ENCODE data around the gene GFER. TPM values are rescaled to one million over a fixed set of nuclear protein-coding genes. Genes with fewer than 3 reads are reported as not detected.

Gene GFER
- total and polyA plus RNA-seq, 4 donors: 7.4 to 28.4 (median 15.1) TPM

DNA sequence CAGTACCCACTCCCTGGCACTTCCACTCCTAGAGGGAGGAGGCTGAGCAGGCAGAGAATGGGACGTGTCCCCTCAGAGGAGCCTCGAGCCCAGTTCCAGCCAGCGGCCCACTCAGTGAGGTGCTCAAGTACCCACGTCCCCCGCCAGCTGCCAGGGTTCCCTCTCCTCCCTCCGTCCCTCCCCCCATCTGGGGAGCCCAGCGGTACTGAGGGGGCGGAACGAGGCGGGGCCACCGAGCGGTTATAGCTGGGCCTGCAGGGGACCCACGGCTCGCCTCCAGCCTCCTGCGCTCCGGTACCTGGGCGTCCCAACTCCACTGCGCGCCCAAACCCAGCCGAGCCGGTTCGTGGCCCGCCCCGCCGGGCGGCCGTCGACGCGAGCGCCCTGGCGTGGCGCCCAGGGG is 35.5 kb downstream of the GFER start, which contains the start of gene NPW:
Gene NPW, plus strand, starts transcription at position 268 of the 403 bp plus-strand sequence.
- no peaks in the 10 kb centered on the region for H3K36me3 ChIP-seq (ENCODE audit: control insufficient read depth in 4 of 4, insufficient read depth in 3 of 4, low read depth in 1 of 4, low read length in 3 of 4)
- DNase-seq (ENCODE audit: low spot score): no peak
- 5% methylated on average over 33 of the region's 33 CpGs for WGBS
- peaks cover 20 to 34% (median 24%) of the 10 kb centered on the region in 4 donors for H3K4me1 ChIP-seq (ENCODE audit: control insufficient read depth in 4 of 4, insufficient read depth in 4 of 4, low read length in 3 of 4)
- H3K9ac ChIP-seq (ENCODE audit: low read depth in 1 of 2, low read length in 2 of 2): no peak within 1 kb of the TSS
- no peaks in the 10 kb centered on the region for H3K9me3 ChIP-seq (ENCODE audit: control insufficient read depth in 4 of 4, low read length in 3 of 4)
- no peak within 1 kb of the TSS for H3K27ac ChIP-seq (ENCODE audit: low read depth in 1 of 2, low read length in 2 of 2)
- TF ChIP-seq RAD21 (IDR thresholded peaks at IDR 0.05): no peak
- TF ChIP-seq, protein P1, sequence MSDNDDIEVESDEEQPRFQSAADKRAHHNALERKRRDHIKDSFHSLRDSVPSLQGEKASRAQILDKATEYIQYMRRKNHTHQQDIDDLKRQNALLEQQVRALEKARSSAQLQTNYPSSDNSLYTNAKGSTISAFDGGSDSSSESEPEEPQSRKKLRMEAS (IDR thresholded peaks at IDR 0.05): no peak
- no peak for TF ChIP-seq FOXA1 (IDR thresholded peaks at IDR 0.05)
- TF ChIP-seq HNF4G (IDR thresholded peaks at IDR 0.05): no peak
- TF ChIP-seq FOXA2 (IDR thresholded peaks at IDR 0.05): no peak
- TF ChIP-seq JUND (IDR thresholded peaks at IDR 0.05): no peak
- peak within 1 kb of the TSS in 1 of 3 donors; percentile 28 for H3K4me3 ChIP-seq (ENCODE audit: low read depth in 1 of 3, low read length in 3 of 3)
- H3K27me3 ChIP-seq (ENCODE audit: control insufficient read depth in 4 of 4, insufficient read depth in 4 of 4, low read length in 3 of 4): no peaks in the 10 kb centered on the region

DNA sequence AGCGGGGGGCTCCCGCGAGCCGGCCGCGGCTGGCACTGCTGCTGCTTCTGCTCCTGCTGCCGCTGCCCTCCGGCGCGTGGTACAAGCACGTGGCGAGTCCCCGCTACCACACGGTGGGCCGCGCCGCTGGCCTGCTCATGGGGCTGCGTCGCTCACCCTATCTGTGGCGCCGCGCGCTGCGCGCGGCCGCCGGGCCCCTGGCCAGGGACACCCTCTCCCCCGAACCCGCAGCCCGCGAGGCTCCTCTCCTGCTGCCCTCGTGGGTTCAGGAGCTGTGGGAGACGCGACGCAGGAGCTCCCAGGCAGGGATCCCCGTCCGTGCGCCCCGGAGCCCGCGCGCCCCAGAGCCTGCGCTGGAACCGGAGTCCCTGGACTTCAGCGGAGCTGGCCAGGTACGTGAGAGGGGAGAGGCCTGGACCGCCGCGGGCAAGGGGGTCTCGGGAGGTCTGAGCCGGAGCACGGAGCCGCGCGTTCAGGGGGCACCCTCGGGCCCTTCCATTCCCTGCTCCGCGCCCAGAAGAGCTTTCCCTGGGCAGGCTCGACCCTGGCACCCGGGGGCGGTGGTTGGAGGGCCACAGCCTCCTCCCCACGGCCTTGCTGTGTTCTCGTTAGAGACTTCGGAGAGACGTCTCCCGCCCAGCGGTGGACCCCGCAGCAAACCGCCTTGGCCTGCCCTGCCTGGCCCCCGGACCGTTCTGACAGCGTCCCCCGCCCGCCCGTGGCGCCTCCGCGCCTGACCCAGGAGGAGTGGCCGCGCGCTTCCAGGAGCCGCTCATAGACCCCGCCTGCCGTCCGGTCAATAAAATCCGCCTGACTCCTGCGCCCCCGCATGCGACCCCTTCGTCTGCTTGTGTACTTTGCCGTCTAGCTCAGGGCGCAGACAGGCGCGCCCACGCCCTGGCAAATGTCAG is 36.2 kb downstream of the GFER start:
- Histone ChIP-seq H3K9me3 (ENCODE audit: control insufficient read depth in 4 of 4, low read length in 3 of 4) (no peaks in the 10 kb centered on the region), H3K27me3 (ENCODE audit: control insufficient read depth in 4 of 4, insufficient read depth in 4 of 4, low read length in 3 of 4) (no peaks in the 10 kb centered on the region), H3K27ac (ENCODE audit: low read depth in 1 of 2, low read length in 2 of 2) (no peak overlapping the region), H3K4me1 (ENCODE audit: control insufficient read depth in 4 of 4, insufficient read depth in 4 of 4, low read length in 3 of 4) (peaks cover 20 to 35% (median 24%) of the 10 kb centered on the region in 4 donors), H3K36me3 (ENCODE audit: control insufficient read depth in 4 of 4, insufficient read depth in 3 of 4, low read depth in 1 of 4, low read length in 3 of 4) (no peaks in the 10 kb centered on the region), H3K9ac (ENCODE audit: low read depth in 1 of 2, low read length in 2 of 2) (no peak overlapping the region), H3K4me3 (ENCODE audit: low read depth in 1 of 3, low read length in 3 of 3) (peak overlapping the region in 1 of 3 donors; percentile 28)
- no peak for DNase-seq (ENCODE audit: low spot score)
- WGBS: 2% methylated on average over 96 of the region's 96 CpGs
- TF ChIP-seq, protein P2, sequence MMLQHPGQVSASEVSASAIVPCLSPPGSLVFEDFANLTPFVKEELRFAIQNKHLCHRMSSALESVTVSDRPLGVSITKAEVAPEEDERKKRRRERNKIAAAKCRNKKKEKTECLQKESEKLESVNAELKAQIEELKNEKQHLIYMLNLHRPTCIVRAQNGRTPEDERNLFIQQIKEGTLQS (IDR thresholded peaks at IDR 0.05): no peak
- TF ChIP-seq FOXA2 (IDR thresholded peaks at IDR 0.05): no peak
- TF ChIP-seq EGR1 (IDR thresholded peaks at IDR 0.05; ENCODE audit: low read depth in 2 of 2): no peak
- TF ChIP-seq HNF4G (IDR thresholded peaks at IDR 0.05): no peak
- no peak for TF ChIP-seq FOXA1 (IDR thresholded peaks at IDR 0.05)
- TF ChIP-seq, protein P1 (IDR thresholded peaks at IDR 0.05): no peak
- TF ChIP-seq HNF4A (conservative IDR thresholded peaks at IDR 0.05): no peak
- TF ChIP-seq YY1 (IDR thresholded peaks at IDR 0.05): no peak
- TF ChIP-seq GABPA (IDR thresholded peaks at IDR 0.05 in 1 of 2, conservative IDR thresholded peaks at IDR 0.05 in 1 of 2): no peak
- no peak for TF ChIP-seq SP1 (IDR thresholded peaks at IDR 0.05)
- no peak for TF ChIP-seq NR2F2 (IDR thresholded peaks at IDR 0.05)
- TF ChIP-seq RAD21 (IDR thresholded peaks at IDR 0.05): no peak
- no peak for TF ChIP-seq TAF1 (conservative IDR thresholded peaks at IDR 0.05)
- TF ChIP-seq, protein P3, sequence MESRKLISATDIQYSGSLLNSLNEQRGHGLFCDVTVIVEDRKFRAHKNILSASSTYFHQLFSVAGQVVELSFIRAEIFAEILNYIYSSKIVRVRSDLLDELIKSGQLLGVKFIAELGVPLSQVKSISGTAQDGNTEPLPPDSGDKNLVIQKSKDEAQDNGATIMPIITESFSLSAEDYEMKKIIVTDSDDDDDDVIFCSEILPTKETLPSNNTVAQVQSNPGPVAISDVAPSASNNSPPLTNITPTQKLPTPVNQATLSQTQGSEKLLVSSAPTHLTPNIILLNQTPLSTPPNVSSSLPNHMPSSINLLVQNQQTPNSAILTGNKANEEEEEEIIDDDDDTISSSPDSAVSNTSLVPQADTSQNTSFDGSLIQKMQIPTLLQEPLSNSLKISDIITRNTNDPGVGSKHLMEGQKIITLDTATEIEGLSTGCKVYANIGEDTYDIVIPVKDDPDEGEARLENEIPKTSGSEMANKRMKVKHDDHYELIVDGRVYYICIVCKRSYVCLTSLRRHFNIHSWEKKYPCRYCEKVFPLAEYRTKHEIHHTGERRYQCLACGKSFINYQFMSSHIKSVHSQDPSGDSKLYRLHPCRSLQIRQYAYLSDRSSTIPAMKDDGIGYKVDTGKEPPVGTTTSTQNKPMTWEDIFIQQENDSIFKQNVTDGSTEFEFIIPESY (IDR thresholded peaks at IDR 0.05): no peak
- no peak for TF ChIP-seq RXRA (IDR thresholded peaks at IDR 0.05)
- no peak for TF ChIP-seq JUND (IDR thresholded peaks at IDR 0.05)
- TF ChIP-seq, protein P4, sequence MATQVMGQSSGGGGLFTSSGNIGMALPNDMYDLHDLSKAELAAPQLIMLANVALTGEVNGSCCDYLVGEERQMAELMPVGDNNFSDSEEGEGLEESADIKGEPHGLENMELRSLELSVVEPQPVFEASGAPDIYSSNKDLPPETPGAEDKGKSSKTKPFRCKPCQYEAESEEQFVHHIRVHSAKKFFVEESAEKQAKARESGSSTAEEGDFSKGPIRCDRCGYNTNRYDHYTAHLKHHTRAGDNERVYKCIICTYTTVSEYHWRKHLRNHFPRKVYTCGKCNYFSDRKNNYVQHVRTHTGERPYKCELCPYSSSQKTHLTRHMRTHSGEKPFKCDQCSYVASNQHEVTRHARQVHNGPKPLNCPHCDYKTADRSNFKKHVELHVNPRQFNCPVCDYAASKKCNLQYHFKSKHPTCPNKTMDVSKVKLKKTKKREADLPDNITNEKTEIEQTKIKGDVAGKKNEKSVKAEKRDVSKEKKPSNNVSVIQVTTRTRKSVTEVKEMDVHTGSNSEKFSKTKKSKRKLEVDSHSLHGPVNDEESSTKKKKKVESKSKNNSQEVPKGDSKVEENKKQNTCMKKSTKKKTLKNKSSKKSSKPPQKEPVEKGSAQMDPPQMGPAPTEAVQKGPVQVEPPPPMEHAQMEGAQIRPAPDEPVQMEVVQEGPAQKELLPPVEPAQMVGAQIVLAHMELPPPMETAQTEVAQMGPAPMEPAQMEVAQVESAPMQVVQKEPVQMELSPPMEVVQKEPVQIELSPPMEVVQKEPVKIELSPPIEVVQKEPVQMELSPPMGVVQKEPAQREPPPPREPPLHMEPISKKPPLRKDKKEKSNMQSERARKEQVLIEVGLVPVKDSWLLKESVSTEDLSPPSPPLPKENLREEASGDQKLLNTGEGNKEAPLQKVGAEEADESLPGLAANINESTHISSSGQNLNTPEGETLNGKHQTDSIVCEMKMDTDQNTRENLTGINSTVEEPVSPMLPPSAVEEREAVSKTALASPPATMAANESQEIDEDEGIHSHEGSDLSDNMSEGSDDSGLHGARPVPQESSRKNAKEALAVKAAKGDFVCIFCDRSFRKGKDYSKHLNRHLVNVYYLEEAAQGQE (IDR thresholded peaks at IDR 0.05): no peak
